ENCODE data around the gene CDH24. TPM values are rescaled to one million over a fixed set of nuclear protein-coding genes. Genes with fewer than 3 reads are reported as not detected.
"Not testable (repeated sequence)": the region's sequence is repeated elsewhere in the genome, so short reads cannot be mapped to it uniquely, and the experiment has no call there.

The CDH24 gene
- total RNA-seq, 1 experiment from 2014 or later: 4.6 TPM

- DNase-seq (ENCODE audit: extremely low read depth, low read depth): no peak
Observed at GRCh38 chr14:23023795-23024152, 33.5 kb downstream of the CDH24 start.

GRCh38 chr14:23023022-23023794 is 34.1 kb downstream of the CDH24 start:
- no peak for DNase-seq (ENCODE audit: extremely low read depth, low read depth)

GRCh38 chr14:23021889-23022442 is 35.4 kb downstream of the CDH24 start:
- no peak for DNase-seq (ENCODE audit: extremely low read depth, low read depth)

GRCh38 chr14:23021434-23021833 is 35.9 kb downstream of the CDH24 start:
- no peak for DNase-seq (ENCODE audit: extremely low read depth, low read depth)

GRCh38 chr14:23020143-23021128 is 36.9 kb downstream of the CDH24 start:
- DNase-seq (ENCODE audit: extremely low read depth, low read depth): no peak

GRCh38 chr14:23018107-23018506 is 39.2 kb downstream of the CDH24 start:
- DNase-seq (ENCODE audit: extremely low read depth, low read depth): no peak

- DNase-seq (ENCODE audit: extremely low read depth, low read depth): no peak
Observed at GRCh38 chr14:23017091-23017490, 40.2 kb downstream of the CDH24 start.

- no peak for DNase-seq (ENCODE audit: extremely low read depth, low read depth)
Observed at GRCh38 chr14:23015618-23016017, 41.7 kb downstream of the CDH24 start.

GRCh38 chr14:23013749-23014054 is 43.6 kb downstream of the CDH24 start:
- DNase-seq (ENCODE audit: extremely low read depth, low read depth): not testable (repeated sequence)

GRCh38 chr14:23013054-23013748 is 44.1 kb downstream of the CDH24 start:
- DNase-seq (ENCODE audit: extremely low read depth, low read depth): no peak

- peak; percentile 53 for DNase-seq (ENCODE audit: extremely low read depth, low read depth)
Observed at GRCh38 chr14:23009939-23010726, 47.2 kb downstream of the CDH24 start, which contains the start of gene C14orf93. Gene C14orf93 (minus strand): TSS chr14:23010143. CDS start chr14:22999023, 11,120 bp downstream.

GRCh38 chr14:23009483-23009938 is 47.8 kb downstream of the CDH24 start:
- DNase-seq (ENCODE audit: extremely low read depth, low read depth): no peak

- DNase-seq (ENCODE audit: extremely low read depth, low read depth): no peak
Observed at GRCh38 chr14:23008831-23009230, 48.5 kb downstream of the CDH24 start.

GRCh38 chr14:23006544-23007419 is 50.5 kb downstream of the CDH24 start:
- DNase-seq (ENCODE audit: extremely low read depth, low read depth): peak; percentile 98

GRCh38 chr14:23006188-23006534 is 51.2 kb downstream of the CDH24 start:
- no peak for DNase-seq (ENCODE audit: extremely low read depth, low read depth)

- no peak for DNase-seq (ENCODE audit: extremely low read depth, low read depth)
Observed at GRCh38 chr14:23005451-23006187, 51.7 kb downstream of the CDH24 start.

GRCh38 chr14:23004274-23004673 is 53.0 kb downstream of the CDH24 start:
- not testable (repeated sequence) for DNase-seq (ENCODE audit: extremely low read depth, low read depth)

GRCh38 chr14:23002592-23002991 is 54.7 kb downstream of the CDH24 start:
- DNase-seq (ENCODE audit: extremely low read depth, low read depth): no peak

All from NCI-H460 (cell line).